ENCODE results near the gene CBX2.

Gene CBX2

GRCh38 chr17:79748295-79749099 is 29.5 kb upstream of the CBX2 start:
- no peak for TF ChIP-seq ARNTL (CRISPR knock-in tag; IDR thresholded peaks at IDR 0.05; ENCODE audit: borderline replicate concordance, low read depth)
- TF ChIP-seq CSDC2 (CRISPR knock-in tag; IDR thresholded peaks at IDR 0.05) = no peak
- TF ChIP-seq TSHZ2 (CRISPR knock-in tag; IDR thresholded peaks at IDR 0.05) = no peak
- no peak for TF ChIP-seq ZNF8 (CRISPR knock-in tag; IDR thresholded peaks at IDR 0.05)
- no peak for TF ChIP-seq ZC3H10 (CRISPR knock-in tag; IDR thresholded peaks at IDR 0.05)
- no peak for TF ChIP-seq TOX (CRISPR knock-in tag; IDR thresholded peaks at IDR 0.05; ENCODE audit: borderline replicate concordance)
- TF ChIP-seq ZNF70 (CRISPR knock-in tag; IDR thresholded peaks at IDR 0.05) = no peak
- TF ChIP-seq ZFP3 (CRISPR knock-in tag; IDR thresholded peaks at IDR 0.05) = no peak
- TF ChIP-seq ESRRG (CRISPR knock-in tag; IDR thresholded peaks at IDR 0.05) = no peak
- TF ChIP-seq POU6F1 (CRISPR knock-in tag; IDR thresholded peaks at IDR 0.05; ENCODE audit: borderline replicate concordance, low read depth) = no peak
- TF ChIP-seq PPARA (CRISPR knock-in tag; IDR thresholded peaks at IDR 0.05; ENCODE audit: borderline replicate concordance) = no peak
- no peak for TF ChIP-seq CSRNP3 (CRISPR knock-in tag; IDR thresholded peaks at IDR 0.05)
- no peak for TF ChIP-seq ZNF565 (CRISPR knock-in tag; conservative IDR thresholded peaks at IDR 0.05; ENCODE audit: low read depth)
- ATAC-seq = no peak

GRCh38 chr17:79749156-79749815 is 28.7 kb upstream of the CBX2 start:
- TF ChIP-seq OSR1 (CRISPR knock-in tag; IDR thresholded peaks at IDR 0.05) (no peak), ZNF70 (CRISPR knock-in tag; IDR thresholded peaks at IDR 0.05) (no peak), ESRRG (CRISPR knock-in tag; IDR thresholded peaks at IDR 0.05) (no peak), CSRNP3 (CRISPR knock-in tag; IDR thresholded peaks at IDR 0.05) (no peak), RARB (CRISPR knock-in tag; IDR thresholded peaks at IDR 0.05) (no peak), ZNF8 (CRISPR knock-in tag; IDR thresholded peaks at IDR 0.05) (no peak), TOX (CRISPR knock-in tag; IDR thresholded peaks at IDR 0.05; ENCODE audit: borderline replicate concordance) (no peak), SNAI2 (CRISPR knock-in tag; IDR thresholded peaks at IDR 0.05) (no peak)
- ATAC-seq = peak; percentile 46

- TF ChIP-seq CREB5 (CRISPR knock-in tag; IDR thresholded peaks at IDR 0.05; ENCODE audit: low read depth) (no peak), ZNF565 (CRISPR knock-in tag; conservative IDR thresholded peaks at IDR 0.05; ENCODE audit: low read depth) (no peak), ISL1 (CRISPR knock-in tag; IDR thresholded peaks at IDR 0.05) (no peak), ZNF70 (CRISPR knock-in tag; IDR thresholded peaks at IDR 0.05) (no peak), TCF4 (CRISPR knock-in tag; IDR thresholded peaks at IDR 0.05; ENCODE audit: borderline replicate concordance) (no peak), ARNTL (CRISPR knock-in tag; IDR thresholded peaks at IDR 0.05; ENCODE audit: borderline replicate concordance, low read depth) (no peak), ZFP3 (CRISPR knock-in tag; IDR thresholded peaks at IDR 0.05) (no peak), SNAI2 (CRISPR knock-in tag; IDR thresholded peaks at IDR 0.05) (no peak), ZFP30 (CRISPR knock-in tag; IDR thresholded peaks at IDR 0.05) (no peak), POU6F1 (CRISPR knock-in tag; IDR thresholded peaks at IDR 0.05; ENCODE audit: borderline replicate concordance, low read depth) (no peak), PATZ1 (CRISPR knock-in tag; IDR thresholded peaks at IDR 0.05; ENCODE audit: borderline replicate concordance) (no peak)
- ATAC-seq = no peak
Measured at GRCh38 chr17:79749958-79750357, 28.0 kb upstream of the CBX2 start.
